HG03175 (cell line): Measurements from ENCODE around the gene YY1.

Experiments used
- ATAC-seq: cut with Tn5 transposase; IDR thresholded peaks from one replicate; pipeline ENCODE4 v1.9.1; 2021; ENCODE audit warnings: mild to moderate bottlenecking, moderate library complexity; ENCODE audit not compliant: unreplicated experiment

YY1 gene

GRCh38 chr14:100332071-100332639 lies 93.2 kb downstream of the YY1 start:
- no peak for ATAC-seq
